22Rv1 (cell line): ENCODE measurements around the gene ANO2.

Experiments used
- CTCF ChIP-seq: fragments of 450-650 bp; IDR thresholded peaks from 2 replicates; pipeline ENCODE4 v1.5.1; 2017; ENCODE audit warnings: mild to moderate bottlenecking
- ZFX ChIP-seq: fragments of 450-650 bp; IDR thresholded peaks from 2 replicates; pipeline ENCODE4 v1.6.1; 2017; ENCODE audit warnings: antibody characterized with exemption, borderline replicate concordance

GRCh38 chr12:5898874-5899273 lies 46.2 kb downstream of the ANO2 start:
- peak; percentile 42 for TF ChIP-seq CTCF
- TF ChIP-seq ZFX, result no peak
